Mucosa of gallbladder (tissue), 1 donor: ENCODE data around the gene ZNF335. TPM values are rescaled to one million over a fixed set of nuclear protein-coding genes. Genes with fewer than 3 reads are reported as not detected.
"Not testable (repeated sequence)": the region's sequence is repeated elsewhere in the genome, so short reads cannot be mapped to it uniquely, and the experiment has no call there.

Experiments used
- DNase-seq: peaks from one replicate; pipeline ENCODE4 v3.0.0-alpha.2; 2020; ENCODE audit warnings: low spot score
- total RNA-seq: library from RNA; stranded (reverse); gene quantifications from one replicate; pipeline ENCODE4 v1.2.1, GENCODE V29; 2021
- donor health status: DM: no; HTN: no; CAD: no.

Gene ZNF335
- total RNA-seq, 1 donor from 2014 or later = 19.4 TPM

- DNase-seq = no peak
Measured at GRCh38 chr20:46004187-46004586, 32.2 kb upstream of the ZNF335 start.

GRCh38 chr20:46002008-46002407 lies 30.0 kb upstream of the ZNF335 start:
- DNase-seq = no peak

GRCh38 chr20:46001498-46001897 lies 29.5 kb upstream of the ZNF335 start:
- no peak for DNase-seq

- no peak for DNase-seq
Measured at GRCh38 chr20:46000262-46000996, 28.4 kb upstream of the ZNF335 start.

- no peak for DNase-seq
Measured at GRCh38 chr20:45999557-46000261, 27.7 kb upstream of the ZNF335 start.

- DNase-seq = no peak
Measured at GRCh38 chr20:45998761-45999160, 26.8 kb upstream of the ZNF335 start.

- DNase-seq = no peak
Measured at GRCh38 chr20:45998337-45998736, 26.3 kb upstream of the ZNF335 start.

- no peak for DNase-seq
Measured at GRCh38 chr20:45997187-45997586, 25.2 kb upstream of the ZNF335 start.

- DNase-seq = not testable (repeated sequence)
Measured at GRCh38 chr20:45995495-45996097, 23.6 kb upstream of the ZNF335 start.

- DNase-seq = no peak
Measured at GRCh38 chr20:45994761-45995493, 22.9 kb upstream of the ZNF335 start.

- DNase-seq = peak; percentile 44
Measured at GRCh38 chr20:45993197-45993951, 21.4 kb upstream of the ZNF335 start.

- no peak for DNase-seq
Measured at GRCh38 chr20:45991616-45992015, 19.6 kb upstream of the ZNF335 start.

- DNase-seq = not testable (repeated sequence)
Measured at GRCh38 chr20:45988830-45989229, 16.8 kb upstream of the ZNF335 start.

- DNase-seq = peak; percentile 73
Measured at GRCh38 chr20:45987108-45987780, 15.2 kb upstream of the ZNF335 start.

- no peak for DNase-seq
Measured at GRCh38 chr20:45985573-45985972, 13.6 kb upstream of the ZNF335 start.

GRCh38 chr20:45983279-45983743 lies 11.3 kb upstream of the ZNF335 start:
- DNase-seq = no peak

GRCh38 chr20:45981261-45981660 lies 9.3 kb upstream of the ZNF335 start:
- no peak for DNase-seq

GRCh38 chr20:45976086-45976485 lies 4.1 kb upstream of the ZNF335 start:
- DNase-seq = no peak

GRCh38 chr20:45975686-45976085 lies 3.7 kb upstream of the ZNF335 start:
- no peak for DNase-seq

- no peak for DNase-seq
Measured at GRCh38 chr20:45974896-45975565, 3.0 kb upstream of the ZNF335 start.
